Urinary bladder (tissue), 4 donors: Measurements from ENCODE around the gene PTPRQ. TPM values are rescaled to one million over a fixed set of nuclear protein-coding genes. Genes with fewer than 3 reads are reported as not detected.

ENCODE experiments used
- DNase-seq: peaks from one replicate; pipeline ENCODE4 v3.0.0-alpha.2; 2015; ENCODE audit errors: extremely low spot score
- H3K27ac ChIP-seq: one replicate; pipeline ENCODE4 v1.5.1; 2013; ENCODE audit warnings: low read depth, mild to moderate bottlenecking, moderate library complexity
- H3K36me3 ChIP-seq: one replicate; pipeline ENCODE4 v1.6.1; 2013; ENCODE audit warnings: mild to moderate bottlenecking, moderate library complexity; ENCODE audit not compliant: insufficient read depth
- H3K4me1 ChIP-seq: one replicate; pipeline ENCODE4 v1.6.1; 2013; ENCODE audit warnings: mild to moderate bottlenecking, moderate library complexity; ENCODE audit not compliant: insufficient read depth
- H3K4me3 ChIP-seq: one replicate; pipeline ENCODE4 v1.5.1; 2013; ENCODE audit warnings: low read depth, low read length
- WGBS: extraction: QIAGEN DNeasy Blood & Tissue Kit; methylation state at CpG from one replicate; pipeline ENCODE4 v1.1.7; 2013; 5-methylcytosine and 5-hydroxymethylcytosine counted together
- polyA plus RNA-seq: library from polyadenylated mRNA; stranded (reverse); fragments of 200-250 nt; gene quantifications from one replicate; pipeline ENCODE4 v1.2.3, GENCODE V29; 2013
- total RNA-seq: library from RNA; depleted of rRNA; stranded (reverse); fragments of >200 nt; gene quantifications from one replicate; pipeline ENCODE4 v1.2.3, GENCODE V29; 2014
- donor health status: healthy with polysubstance abuse.
- donor health status: healthy.

The PTPRQ gene
- total and polyA plus RNA-seq, 2 donors: 2.2 to 16.3 TPM

DNA sequence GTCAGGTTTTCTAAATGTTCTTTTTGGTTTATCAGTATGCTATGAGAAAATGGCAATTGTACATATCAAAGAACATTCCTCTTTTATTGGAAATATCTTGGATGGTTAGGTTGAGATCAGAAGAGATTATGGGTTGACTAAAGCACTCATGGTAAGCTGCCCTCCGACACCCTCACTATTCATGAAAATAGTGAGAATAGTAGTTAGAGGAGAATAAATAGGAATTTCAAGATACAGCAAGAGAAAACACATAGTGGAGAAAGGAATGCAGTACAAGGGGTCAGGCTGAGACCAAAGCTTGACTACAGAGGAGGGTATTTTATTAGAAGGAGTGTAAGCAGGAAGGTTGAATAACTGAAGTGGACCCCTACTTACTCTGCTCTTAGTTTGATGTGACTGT, 112.5 kb downstream of the PTPRQ start:
- no peaks in the 10 kb centered on the region for H3K4me1 ChIP-seq
- WGBS: 72% methylated on average over 1 of the region's 1 CpG
- H3K36me3 ChIP-seq: no peaks in the 10 kb centered on the region
- DNase-seq: no peak
- H3K27ac ChIP-seq: no peak overlapping the region
- H3K4me3 ChIP-seq: no peak overlapping the region

DNA sequence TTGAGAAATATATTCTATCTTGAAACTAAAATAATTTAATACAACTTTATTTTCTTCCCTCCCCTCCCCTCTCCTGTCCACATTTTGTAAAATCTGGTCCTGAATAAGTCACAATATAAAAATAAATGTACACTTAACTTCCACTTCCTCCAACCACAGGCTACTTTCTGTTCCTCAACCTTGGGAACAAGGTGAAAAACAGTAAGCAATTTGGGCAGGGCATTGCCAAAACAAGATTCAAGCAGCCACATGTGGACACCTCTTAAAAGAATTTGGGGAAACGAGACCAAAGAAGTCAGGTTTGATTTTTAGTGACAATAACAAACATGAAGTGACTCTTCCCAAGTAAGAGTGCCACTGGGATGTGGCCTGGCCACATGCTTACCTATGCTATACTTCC, 115.7 kb downstream of the PTPRQ start:
- Histone ChIP-seq H3K27ac (no peak overlapping the region), H3K36me3 (no peaks in the 10 kb centered on the region), H3K4me1 (no peaks in the 10 kb centered on the region), H3K4me3 (no peak overlapping the region)
- WGBS: 80% methylated on average over 1 of the region's 1 CpG
- no peak for DNase-seq

DNA sequence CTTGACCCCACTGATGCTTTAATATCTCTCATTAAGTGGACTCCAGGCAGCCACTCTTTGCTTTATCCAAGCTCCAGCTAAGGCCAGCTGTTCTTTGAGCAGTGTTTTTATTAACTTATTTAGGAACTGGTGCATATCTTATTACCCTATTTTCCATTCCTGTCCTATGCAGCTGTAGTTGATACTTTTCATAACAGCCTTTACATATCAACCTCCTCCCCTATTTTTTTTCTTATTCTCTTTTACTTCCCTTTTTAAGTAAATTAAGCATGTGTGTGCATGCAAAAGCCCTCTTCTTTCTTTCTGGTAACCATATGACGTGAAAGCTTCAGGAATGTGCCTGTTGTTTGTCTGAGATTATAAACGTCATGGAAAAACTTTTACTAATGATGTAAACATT, 121.2 kb downstream of the PTPRQ start:
- WGBS: 28% methylated on average over 2 of the region's 2 CpGs
- Histone ChIP-seq H3K27ac (no peak overlapping the region), H3K36me3 (no peaks in the 10 kb centered on the region), H3K4me3 (no peak overlapping the region), H3K4me1 (no peaks in the 10 kb centered on the region)
- DNase-seq: peak; percentile 62

DNA sequence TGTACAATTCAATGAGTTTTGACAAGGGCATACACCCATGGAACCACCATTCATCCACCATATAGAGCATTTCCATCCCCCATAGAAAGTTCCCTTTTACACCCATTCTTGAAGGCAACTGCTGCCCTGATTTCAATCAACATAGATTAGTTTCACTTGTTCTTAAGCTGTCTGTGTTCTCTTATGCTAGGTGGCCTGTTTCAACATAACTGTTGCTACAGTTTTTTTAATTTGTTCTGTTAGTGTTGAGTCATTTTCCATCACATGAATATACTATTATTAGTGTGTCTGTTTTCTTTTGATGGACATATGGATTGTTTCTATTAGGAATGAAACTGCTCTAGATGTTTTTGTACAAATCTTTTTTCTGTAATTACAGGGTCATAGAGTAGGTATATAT, 123.4 kb downstream of the PTPRQ start:
- H3K36me3 ChIP-seq: no peaks in the 10 kb centered on the region
- H3K4me1 ChIP-seq: no peaks in the 10 kb centered on the region
- H3K27ac ChIP-seq: no peak overlapping the region
- no peak for DNase-seq
- H3K4me3 ChIP-seq: no peak overlapping the region

GRCh38 chr12:80576641-80577418, 132.8 kb downstream of the PTPRQ start:
- Histone ChIP-seq H3K4me3 (no peak overlapping the region), H3K27ac (no peak overlapping the region), H3K36me3 (no peaks in the 10 kb centered on the region), H3K4me1 (no peaks in the 10 kb centered on the region)
- no peak for DNase-seq
- 89% methylated on average over 3 of the region's 3 CpGs for WGBS

DNA sequence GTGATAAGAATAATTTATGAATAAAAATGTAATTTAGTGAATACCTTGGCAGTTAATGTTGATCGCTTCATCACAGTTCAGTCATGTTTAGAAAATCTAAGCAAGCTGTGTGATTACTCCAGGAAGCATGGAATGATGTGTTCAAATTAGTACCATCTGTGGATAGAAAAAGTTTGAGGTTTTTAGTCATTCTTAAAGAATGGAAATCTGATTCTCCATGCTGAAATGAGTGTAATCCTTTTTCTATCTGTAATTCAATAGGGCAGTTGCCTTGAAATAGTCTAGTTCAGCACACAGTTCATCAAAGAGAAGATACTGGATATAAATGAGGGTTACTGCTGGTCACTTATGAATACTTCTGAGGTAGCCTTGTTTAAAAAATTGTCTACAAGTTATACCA, 136.2 kb downstream of the PTPRQ start:
- WGBS: 77% methylated on average over 1 of the region's 1 CpG
- no peaks in the 10 kb centered on the region for H3K36me3 ChIP-seq
- no peak overlapping the region for H3K27ac ChIP-seq
- no peak for DNase-seq
- H3K4me1 ChIP-seq: no peaks in the 10 kb centered on the region
- H3K4me3 ChIP-seq: no peak overlapping the region

- Histone ChIP-seq H3K36me3 (no peaks in the 10 kb centered on the region), H3K4me3 (no peak overlapping the region), H3K27ac (no peak overlapping the region), H3K4me1 (no peaks in the 10 kb centered on the region)
- DNase-seq: no peak
- WGBS: 81% methylated on average over 2 of the region's 2 CpGs
Measured at GRCh38 chr12:80581783-80582182, 137.7 kb downstream of the PTPRQ start.

- no peaks in the 10 kb centered on the region for H3K4me1 ChIP-seq
- 63% methylated on average over 2 of the region's 2 CpGs for WGBS
- no peaks in the 10 kb centered on the region for H3K36me3 ChIP-seq
- H3K27ac ChIP-seq: no peak overlapping the region
- no peak for DNase-seq
- no peak overlapping the region for H3K4me3 ChIP-seq
Measured at GRCh38 chr12:80582431-80582830, 138.4 kb downstream of the PTPRQ start.

DNA sequence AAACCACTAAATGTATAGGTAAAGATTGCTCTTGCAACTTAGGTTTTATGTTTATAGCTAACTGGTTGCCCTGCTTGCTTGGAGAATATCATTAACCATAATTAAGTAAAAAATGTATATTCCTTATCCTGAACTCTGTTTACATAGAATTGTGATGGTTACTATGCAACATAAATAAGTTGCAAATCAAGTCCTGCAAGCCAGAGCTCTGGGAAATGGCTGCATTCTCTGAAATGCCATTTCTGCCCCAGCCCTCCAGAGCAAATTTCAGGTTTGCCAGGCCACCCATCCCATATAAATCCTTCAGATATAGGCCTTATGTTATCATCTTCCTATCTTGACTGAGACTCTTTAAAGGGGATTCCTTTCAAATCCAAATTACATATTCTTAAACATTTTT, 145.0 kb downstream of the PTPRQ start:
- no peak overlapping the region for H3K27ac ChIP-seq
- no peaks in the 10 kb centered on the region for H3K4me1 ChIP-seq
- DNase-seq: no peak
- H3K36me3 ChIP-seq: no peaks in the 10 kb centered on the region
- no peak overlapping the region for H3K4me3 ChIP-seq

DNA sequence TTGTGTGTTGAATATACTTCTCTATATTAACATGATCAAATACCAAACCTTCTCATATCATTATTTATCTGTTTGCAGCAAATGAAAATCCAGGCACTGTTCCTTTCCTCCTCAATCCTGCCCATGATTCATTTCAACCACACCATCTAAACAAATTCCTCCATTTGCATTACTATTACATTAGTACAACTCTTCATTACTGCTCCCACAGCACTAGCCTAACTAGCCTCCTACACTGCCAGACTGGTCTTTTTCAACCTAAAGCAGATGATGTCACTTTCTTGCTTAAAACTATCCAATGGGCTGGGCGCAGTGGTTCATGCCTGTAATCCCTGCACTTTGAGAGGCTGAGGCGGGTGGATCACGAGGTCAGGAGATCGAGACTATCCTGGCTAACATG, 146.1 kb downstream of the PTPRQ start:
- Histone ChIP-seq H3K27ac (no peak overlapping the region), H3K4me3 (no peak overlapping the region), H3K4me1 (no peaks in the 10 kb centered on the region), H3K36me3 (no peaks in the 10 kb centered on the region)
- 95% methylated on average over 4 of the region's 4 CpGs for WGBS
- no peak for DNase-seq

GRCh38 chr12:80593766-80594165, 149.7 kb downstream of the PTPRQ start:
- H3K36me3 ChIP-seq: no peaks in the 10 kb centered on the region
- 83% methylated on average over 1 of the region's 1 CpG for WGBS

DNA sequence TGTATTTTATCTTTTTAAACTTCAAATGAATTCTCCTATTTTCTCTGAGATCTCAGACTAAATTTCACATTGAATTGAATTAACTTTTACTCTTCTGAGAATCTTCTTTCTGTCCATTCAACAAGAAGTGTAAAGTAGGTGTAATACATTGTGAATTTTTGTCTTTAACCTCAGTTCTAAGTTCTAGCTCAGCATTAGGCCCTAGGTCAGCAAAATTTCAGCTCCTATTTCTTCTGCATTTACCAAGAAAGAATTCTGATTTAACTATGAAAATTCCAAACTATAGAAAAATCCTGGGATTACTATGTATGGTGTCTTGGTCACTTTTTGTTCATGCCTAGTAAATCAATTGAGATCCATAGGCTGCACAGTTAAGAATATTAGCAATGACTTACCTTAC, 152.5 kb downstream of the PTPRQ start:
- no peak overlapping the region for H3K4me3 ChIP-seq
- DNase-seq: no peak
- H3K4me1 ChIP-seq: no peaks in the 10 kb centered on the region
- H3K27ac ChIP-seq: no peak overlapping the region
- no peaks in the 10 kb centered on the region for H3K36me3 ChIP-seq

More at GRCh38 chr12:80593766-80594165, 149.7 kb downstream of the PTPRQ start:
- no peak overlapping the region for H3K4me3 ChIP-seq
- H3K27ac ChIP-seq: no peak overlapping the region
- H3K4me1 ChIP-seq: no peaks in the 10 kb centered on the region
- no peak for DNase-seq

GRCh38 chr12:80598004-80598606, 154.1 kb downstream of the PTPRQ start:
- Histone ChIP-seq H3K4me3 (no peak overlapping the region), H3K4me1 (no peaks in the 10 kb centered on the region), H3K27ac (no peak overlapping the region), H3K36me3 (no peaks in the 10 kb centered on the region)
- no peak for DNase-seq
- 64% methylated on average over 5 of the region's 5 CpGs for WGBS

- no peak for DNase-seq
- H3K4me1 ChIP-seq: no peaks in the 10 kb centered on the region
- H3K27ac ChIP-seq: no peak overlapping the region
- no peak overlapping the region for H3K4me3 ChIP-seq
- no peaks in the 10 kb centered on the region for H3K36me3 ChIP-seq
- WGBS: 89% methylated on average over 3 of the region's 3 CpGs
Measured at GRCh38 chr12:80602455-80602854, 158.4 kb downstream of the PTPRQ start.
